Bronchial epithelial cell (primary cell): ENCODE measurements around the gene RASGRP1. TPM values are rescaled to one million over a fixed set of nuclear protein-coding genes. Genes with fewer than 3 reads are reported as not detected.
A peak's percentile ranks its signal among the peaks of the same experiment; 100 is the strongest.

Experiments
- DNase-seq: peaks from one replicate; pipeline ENCODE4 v3.0.0-alpha.2; 2010; ENCODE audit warnings: low read depth
- FAIRE-seq: peaks from 2 replicates; lab custom pipeline; 2011; peaks lifted over from hg19 to GRCh38; lab: Jason Lieb, UNC
- H3K27me3 ChIP-seq: 2 replicates; pipeline ENCODE4 v1.5.1; 2011; ENCODE audit warnings: low read length; ENCODE audit not compliant: control insufficient read depth, insufficient read depth
- H3K36me3 ChIP-seq: 2 replicates; pipeline ENCODE4 v1.5.1; 2011; ENCODE audit warnings: low read length; ENCODE audit not compliant: control insufficient read depth, insufficient read depth
- H3K4me3 ChIP-seq: 2 replicates; pipeline ENCODE4 v1.5.1; 2011; ENCODE audit warnings: mild to moderate bottlenecking, low read depth, low read length, control low read depth
- CTCF ChIP-seq: IDR thresholded peaks from 2 replicates; pipeline ENCODE4 v1.5.1; 2011; ENCODE audit warnings: mild to moderate bottlenecking, moderate library complexity, low read length, control low read depth, inconsistent platforms; ENCODE audit not compliant: insufficient read depth, severe bottlenecking
- total RNA-seq: library from RNA; depleted of rRNA; stranded (reverse); fragments of >200 nt; gene quantifications from 2 replicates; pipeline ENCODE4 v1.2.1, GENCODE V29; 2014

Gene RASGRP1
- total RNA-seq, 1 donor from 2014 or later: under 0.01 TPM

- TF ChIP-seq CTCF: no peak
- no peak overlapping the region for H3K4me3 ChIP-seq
- no peak for DNase-seq
- H3K27me3 ChIP-seq: peaks cover 2% of the 10 kb centered on the region
- no peaks in the 10 kb centered on the region for H3K36me3 ChIP-seq
- peak; percentile 47 for FAIRE-seq
Measured at GRCh38 chr15:38609097-38609738, 44.6 kb upstream of the RASGRP1 start.

DNA sequence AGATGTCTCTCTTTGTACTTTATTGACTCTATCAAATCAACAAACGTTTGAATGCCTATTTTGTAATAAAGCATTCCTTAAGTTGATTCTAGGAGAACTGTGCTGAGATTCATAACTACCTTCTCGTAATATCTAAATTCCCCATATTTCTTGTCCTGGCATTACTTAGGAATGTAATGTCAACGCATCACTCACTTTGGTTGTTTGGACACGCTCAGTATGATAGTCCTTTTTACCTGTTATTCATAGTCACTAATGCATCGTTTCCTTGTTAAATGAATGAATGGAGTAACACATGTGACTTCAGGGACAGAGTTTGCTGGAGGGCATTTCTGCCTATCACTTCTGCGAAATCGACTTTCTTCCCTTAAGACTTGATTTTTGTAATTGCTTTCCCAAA, 44.1 kb upstream of the RASGRP1 start:
- DNase-seq (peak; percentile 44), FAIRE-seq (no peak)

GRCh38 chr15:38605744-38606143, 41.1 kb upstream of the RASGRP1 start:
- FAIRE-seq: no peak

More for the DNA sequence above, 44.1 kb upstream of the RASGRP1 start:
- H3K36me3 ChIP-seq: no peaks in the 10 kb centered on the region
- H3K27me3 ChIP-seq: peaks cover 2% of the 10 kb centered on the region
- no peak for TF ChIP-seq CTCF
- no peak overlapping the region for H3K4me3 ChIP-seq

DNA sequence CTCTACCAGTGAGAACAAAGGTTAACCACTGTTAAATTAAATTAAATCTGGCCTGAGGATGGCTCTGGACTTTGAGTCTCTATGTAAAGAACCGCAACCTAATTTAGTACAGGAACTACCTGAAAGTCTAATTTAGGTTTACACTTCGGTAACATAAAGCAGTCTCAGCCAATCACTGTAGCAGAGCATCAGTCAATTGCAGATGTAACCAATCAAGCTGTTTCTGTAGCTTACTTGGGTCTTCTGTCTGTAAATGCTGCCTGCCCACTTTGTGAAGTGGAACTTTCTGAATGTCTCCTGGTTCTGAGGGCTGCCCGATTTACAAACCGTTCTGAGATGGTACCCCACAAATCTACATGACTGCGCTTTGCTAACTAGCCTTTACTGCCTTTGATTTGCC, 39.1 kb upstream of the RASGRP1 start:
- no peak for DNase-seq
- FAIRE-seq: peak; percentile 40
- no peak for TF ChIP-seq CTCF
- no peak overlapping the region for H3K4me3 ChIP-seq
- no peaks in the 10 kb centered on the region for H3K36me3 ChIP-seq
- peaks cover 4% of the 10 kb centered on the region for H3K27me3 ChIP-seq

More at GRCh38 chr15:38605744-38606143, 41.1 kb upstream of the RASGRP1 start:
- Histone ChIP-seq H3K27me3 (peaks cover 4% of the 10 kb centered on the region), H3K4me3 (no peak overlapping the region), H3K36me3 (no peaks in the 10 kb centered on the region)
- no peak for TF ChIP-seq CTCF
- no peak for DNase-seq

DNA sequence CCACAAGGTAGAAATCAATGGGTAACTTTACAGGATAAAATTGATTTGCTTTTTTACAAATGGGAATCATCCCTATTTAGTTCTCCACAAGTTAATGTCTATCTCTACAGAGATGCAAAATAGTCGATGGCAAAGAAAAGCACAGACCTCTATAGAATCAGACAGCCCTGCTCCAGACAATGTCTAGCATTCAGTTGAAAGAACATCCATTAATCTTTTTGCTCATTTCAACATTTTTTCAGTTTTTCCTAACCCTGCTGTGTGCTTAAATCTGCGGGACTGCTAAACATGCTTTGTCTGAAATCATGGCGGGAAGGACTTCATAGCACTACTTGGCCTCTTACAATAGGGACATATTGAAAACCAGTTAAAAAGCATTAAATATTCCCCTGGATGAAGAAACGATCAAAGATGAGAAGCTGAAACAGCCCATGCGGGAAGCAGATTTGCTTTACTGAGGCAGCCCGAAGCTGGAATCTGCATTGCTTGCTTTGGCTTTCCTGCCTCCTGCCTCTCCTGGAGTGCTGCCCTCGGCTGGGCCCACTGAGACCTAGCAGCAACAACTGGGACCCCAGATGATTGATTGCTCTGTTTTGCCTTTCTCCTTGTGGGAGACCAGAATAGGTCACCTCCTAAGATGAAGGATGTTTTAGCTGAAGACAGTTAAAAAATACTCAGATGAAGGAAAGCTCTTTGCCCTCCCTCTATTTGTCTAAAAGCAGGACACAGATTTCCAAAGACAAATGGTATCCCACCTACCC, 38.5 kb upstream of the RASGRP1 start:
- TF ChIP-seq CTCF: no peak
- H3K27me3 ChIP-seq: peaks cover 4% of the 10 kb centered on the region
- H3K36me3 ChIP-seq: no peaks in the 10 kb centered on the region
- no peak overlapping the region for H3K4me3 ChIP-seq
- FAIRE-seq (no peak), DNase-seq (no peak)

- Histone ChIP-seq H3K27me3 (peaks cover 2% of the 10 kb centered on the region), H3K36me3 (no peaks in the 10 kb centered on the region), H3K4me3 (no peak overlapping the region)
- DNase-seq: no peak
- no peak for FAIRE-seq
- no peak for TF ChIP-seq CTCF
Measured at GRCh38 chr15:38600236-38600635, 35.6 kb upstream of the RASGRP1 start.
